GM18861 (cell line): Measurements from ENCODE around the gene ANXA11.

Source experiments
- ATAC-seq: cut with Tn5 transposase; IDR thresholded peaks from one replicate; pipeline ENCODE4 v1.9.1; 2021; ENCODE audit not compliant: unreplicated experiment

The ANXA11 gene

GRCh38 chr10:80166581-80167470 is 38.5 kb downstream of the ANXA11 start:
- ATAC-seq: no peak

DNA sequence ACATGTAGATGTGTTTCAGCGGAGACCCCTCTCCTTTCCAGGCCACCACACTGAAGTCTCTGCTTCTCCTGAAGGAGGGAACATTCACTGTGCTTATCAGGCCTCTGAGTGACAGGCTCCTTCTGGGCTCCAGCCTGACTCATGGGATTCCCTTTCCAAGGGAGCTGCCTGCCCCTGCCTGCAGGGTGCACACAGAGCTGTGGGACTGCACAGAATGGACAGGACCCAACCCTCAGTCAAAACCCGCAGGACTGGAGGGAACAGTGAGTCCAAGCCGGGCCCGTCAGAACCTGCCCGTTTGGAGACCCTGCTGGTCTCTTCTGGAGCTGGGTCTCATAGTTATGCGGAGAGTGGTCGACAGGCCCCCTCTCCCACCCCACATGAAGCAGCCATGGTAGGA is 40.2 kb downstream of the ANXA11 start:
- ATAC-seq: no peak

DNA sequence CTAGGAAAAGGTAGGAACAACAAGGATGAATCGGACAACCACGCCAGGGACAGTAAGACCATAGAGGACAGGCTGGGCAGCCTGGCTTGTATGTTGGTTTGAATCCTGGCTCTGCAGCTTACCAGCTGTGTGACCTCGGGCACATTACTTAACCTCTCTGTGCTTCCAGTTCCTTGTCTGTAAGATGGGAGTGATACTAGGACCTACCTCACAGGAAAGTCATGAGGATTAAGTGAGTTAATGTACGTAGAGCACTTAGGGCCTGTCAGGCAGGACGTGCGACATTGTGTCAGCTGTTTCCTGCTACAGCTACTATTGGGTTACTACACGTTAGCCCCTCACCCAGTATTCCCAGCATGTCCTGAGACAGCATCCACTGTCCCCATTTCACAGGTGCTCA is 40.7 kb downstream of the ANXA11 start:
- no peak for ATAC-seq

DNA sequence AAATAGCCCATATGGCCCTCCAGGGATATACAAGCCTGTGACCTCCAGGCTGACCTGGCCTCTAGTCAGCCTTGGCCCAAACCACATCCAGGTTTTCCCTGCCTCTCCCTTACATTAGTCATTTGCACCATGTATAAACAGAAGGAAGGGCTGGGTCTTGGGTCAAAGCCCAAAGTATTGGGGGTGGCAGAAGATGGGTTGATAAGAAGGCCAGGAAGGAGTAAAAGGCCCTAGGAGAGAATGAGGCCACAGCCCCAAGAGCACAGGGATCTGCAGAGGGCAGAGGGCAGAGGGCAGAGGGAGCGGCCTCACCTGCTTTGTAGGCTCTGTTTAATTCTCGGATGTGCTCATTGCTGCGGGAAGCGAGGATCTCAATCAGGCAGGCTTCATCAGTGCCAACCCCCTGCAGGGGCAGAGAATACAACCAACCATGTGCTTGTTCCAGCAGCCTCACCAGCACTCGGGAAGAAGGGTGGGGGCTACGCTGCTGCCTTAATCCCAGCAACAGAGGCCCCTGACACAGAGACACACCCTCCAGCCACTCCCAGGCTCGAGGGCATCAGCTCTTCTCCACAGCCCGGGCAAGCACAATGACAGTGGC is 41.5 kb downstream of the ANXA11 start:
- ATAC-seq: no peak

DNA sequence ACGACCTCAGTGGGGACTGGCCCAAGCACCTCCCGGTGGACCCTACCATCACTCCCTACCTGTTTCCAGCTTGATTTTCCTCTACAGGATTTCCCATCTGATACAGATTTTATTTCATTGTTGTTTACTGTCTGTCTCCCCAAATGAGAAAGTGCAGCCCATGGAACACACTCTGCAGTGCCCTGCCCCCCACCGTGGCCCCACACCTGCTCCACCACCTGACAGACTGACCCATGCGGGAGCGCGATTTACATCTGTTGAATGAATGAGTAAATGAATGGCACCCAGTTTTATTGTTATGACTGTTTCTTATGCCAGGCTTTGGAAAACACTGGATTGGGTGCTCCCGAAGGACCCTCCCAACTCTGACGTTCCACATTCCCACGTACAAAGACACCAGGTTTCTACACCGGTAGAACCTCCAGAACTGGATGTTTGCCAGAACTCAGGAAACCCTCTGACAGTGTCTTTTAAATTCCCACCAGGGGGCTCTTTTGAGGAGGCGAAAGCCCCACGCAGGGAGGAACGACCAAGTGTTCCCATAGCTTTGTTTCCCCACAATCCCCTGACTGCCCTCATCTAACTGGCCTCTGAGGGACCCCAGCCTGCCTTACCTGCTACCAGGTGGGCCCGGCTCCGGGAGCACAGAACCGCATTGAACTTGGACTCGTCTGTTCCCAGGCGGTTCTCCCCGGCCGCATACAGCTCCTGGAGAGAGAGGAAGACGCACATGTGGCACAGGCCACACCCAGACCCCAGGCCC is 43.8 kb downstream of the ANXA11 start:
- ATAC-seq: no peak

- no peak for ATAC-seq
Measured at GRCh38 chr10:80160361-80161320, 44.7 kb downstream of the ANXA11 start.

- no peak for ATAC-seq
Measured at GRCh38 chr10:80159166-80159873, 46.0 kb downstream of the ANXA11 start.

- no peak for ATAC-seq
Measured at GRCh38 chr10:80158598-80159127, 46.7 kb downstream of the ANXA11 start.

DNA sequence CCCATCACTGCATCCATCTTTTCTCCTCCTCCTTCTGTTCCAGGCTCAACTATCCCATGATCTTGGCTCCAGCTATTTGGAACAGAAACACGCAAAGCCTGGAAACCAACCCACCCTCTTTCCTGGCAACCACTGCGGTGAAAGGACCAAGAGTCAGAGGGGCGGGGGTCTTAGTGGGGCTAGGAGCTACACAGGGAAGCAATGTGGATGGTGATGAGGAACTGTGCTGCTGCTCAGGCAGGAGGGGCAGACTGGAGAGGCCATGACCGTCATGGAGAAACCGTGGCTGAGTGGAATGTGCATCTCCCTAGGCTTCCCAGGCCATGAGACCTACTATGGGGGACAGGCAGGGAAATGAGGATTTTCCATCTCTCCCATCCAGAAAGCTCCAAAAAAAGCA is 47.2 kb downstream of the ANXA11 start:
- ATAC-seq: no peak

DNA sequence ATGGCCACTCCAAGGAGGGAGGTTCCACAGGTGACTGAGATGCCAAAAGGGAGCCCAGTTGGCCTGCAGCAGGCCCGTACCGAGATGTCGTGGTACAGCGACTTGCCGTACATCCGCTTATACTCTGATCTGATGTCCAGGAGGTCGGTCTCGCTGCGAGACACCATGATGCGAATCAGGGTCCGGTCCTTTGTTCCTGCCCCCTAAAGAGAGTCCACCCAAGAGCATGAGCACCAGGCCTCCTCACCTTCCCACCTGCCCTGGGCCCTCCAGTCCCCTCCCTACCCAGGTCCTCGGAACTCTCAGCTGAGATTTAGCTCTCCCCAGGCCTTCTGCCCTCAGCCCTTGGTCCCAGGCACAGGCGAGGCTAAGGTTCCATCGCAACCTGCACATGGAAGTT is 47.8 kb downstream of the ANXA11 start:
- ATAC-seq: no peak

- no peak for ATAC-seq
Measured at GRCh38 chr10:80156216-80156615, 49.1 kb downstream of the ANXA11 start.

- ATAC-seq: no peak
Measured at GRCh38 chr10:80155696-80156215, 49.6 kb downstream of the ANXA11 start.

DNA sequence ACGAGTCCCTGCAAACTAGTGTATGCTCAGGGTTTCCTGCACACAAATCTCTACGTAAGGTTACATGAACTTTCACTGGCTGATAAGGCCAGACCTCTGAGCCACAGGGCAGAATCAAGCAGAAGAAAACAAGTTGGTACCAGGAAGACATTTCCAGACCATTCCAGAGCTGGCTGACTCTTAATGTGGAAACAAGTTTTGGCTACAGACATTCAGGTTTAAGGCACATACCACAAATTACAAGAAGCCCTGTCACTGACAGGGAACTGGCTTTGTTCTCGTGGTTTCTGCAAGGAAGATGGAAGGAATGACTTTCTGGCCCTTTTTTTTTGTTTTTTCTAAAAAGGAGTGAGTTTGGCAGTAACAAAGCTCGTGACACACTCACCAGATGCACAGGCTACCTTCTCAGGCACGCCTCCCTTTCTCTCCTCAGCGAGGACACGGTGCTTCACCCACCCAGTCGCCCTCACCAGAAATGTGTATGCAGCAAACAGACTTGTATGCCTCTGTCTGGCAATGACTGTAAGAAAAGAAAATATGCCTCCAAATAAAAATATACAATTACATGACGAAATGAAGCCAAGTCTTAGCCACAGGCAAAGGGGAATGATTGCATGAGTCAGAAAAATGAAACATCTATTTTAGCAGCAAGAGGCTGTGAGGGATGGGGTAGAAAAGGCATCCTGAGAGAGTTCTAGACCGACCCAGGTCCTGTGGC is 50.2 kb downstream of the ANXA11 start:
- no peak for ATAC-seq

GRCh38 chr10:80154626-80154977 is 50.7 kb downstream of the ANXA11 start:
- no peak for ATAC-seq

- no peak for ATAC-seq
Measured at GRCh38 chr10:80153460-80153859, 51.9 kb downstream of the ANXA11 start.

- ATAC-seq: no peak
Measured at GRCh38 chr10:80152820-80153219, 52.5 kb downstream of the ANXA11 start.

DNA sequence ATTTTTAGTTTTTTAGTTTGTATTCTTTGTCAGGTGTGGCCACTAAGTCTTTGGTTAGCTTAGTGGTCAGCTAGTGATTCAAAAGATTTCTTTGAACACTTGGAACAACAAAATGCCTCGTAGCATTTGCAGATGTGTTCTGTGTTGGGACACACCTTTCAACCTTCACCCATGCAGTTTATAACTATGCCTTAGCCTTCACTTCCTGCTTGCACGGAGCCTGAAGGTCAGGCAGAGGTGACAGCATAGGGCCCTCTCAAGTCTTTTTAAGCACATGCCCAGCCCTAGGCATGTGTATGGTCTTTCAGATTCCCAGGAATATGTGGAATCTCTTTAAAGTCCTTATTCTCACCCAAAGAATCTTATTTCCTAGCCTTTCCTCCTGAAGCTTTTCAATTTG is 55.2 kb downstream of the ANXA11 start:
- ATAC-seq: no peak

DNA sequence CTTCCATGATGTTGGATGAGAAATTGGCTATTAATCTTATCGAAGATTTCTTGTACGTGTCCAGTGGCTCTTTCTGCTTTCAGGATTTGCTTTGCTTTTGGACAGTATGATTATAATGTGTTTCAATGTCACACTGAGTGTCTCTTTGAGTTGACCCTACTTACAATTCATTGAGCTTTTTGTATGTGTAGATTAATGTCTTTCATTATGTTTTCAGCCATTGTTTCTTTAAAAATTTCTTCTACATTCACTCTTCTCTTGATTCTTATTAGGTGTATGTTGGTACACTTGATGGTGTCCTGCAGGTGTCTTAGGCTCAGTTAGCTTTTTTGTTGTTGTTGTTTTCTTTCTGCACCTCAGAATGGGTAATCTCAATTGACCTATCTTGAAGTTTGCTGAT is 56.2 kb downstream of the ANXA11 start:
- ATAC-seq: no peak

DNA sequence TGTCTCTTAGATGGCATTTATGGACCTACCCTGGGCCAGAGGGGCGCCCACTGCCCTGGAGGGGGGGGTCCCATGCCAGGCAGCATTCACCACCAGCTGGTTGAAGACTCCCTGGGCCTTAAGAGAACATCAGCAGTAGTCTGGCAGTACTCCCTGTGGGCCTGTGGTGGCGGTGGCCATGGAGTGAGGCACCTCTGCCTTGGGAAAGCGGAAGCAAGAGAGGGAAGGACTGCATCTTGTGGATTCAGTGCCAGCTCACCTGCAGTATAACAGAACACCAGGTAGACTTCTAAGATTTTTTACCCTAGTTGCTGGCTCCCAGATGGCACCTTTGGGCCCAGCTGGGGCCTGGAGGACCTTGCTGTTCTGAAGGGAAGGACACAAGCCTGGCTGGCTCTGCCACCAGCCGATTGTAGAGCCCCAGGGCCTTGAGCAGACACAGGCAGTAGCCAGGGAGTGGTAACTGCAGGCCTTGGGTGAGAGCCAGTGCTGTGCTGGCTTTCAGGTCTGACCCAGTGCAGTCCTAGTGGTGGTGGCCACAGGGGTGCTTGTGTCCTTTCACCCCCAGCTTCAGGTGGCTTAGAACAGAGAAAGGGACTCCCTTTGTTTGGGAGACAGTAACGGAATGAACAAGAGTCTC is 57.1 kb downstream of the ANXA11 start:
- ATAC-seq: no peak
